OCI-LY3 (cell line): ENCODE results near the gene L3MBTL4.

Source experiments
- H2AFZ ChIP-seq: fragments of 200-600, 300-600 bp; shearing (Covaris generic); 2 replicates; pipeline ENCODE4 v1.6.0; 2014; ENCODE audit warnings: antibody characterized with exemption, low read depth, low read length
- H3K27ac ChIP-seq: fragments of 200-600, 300-600 bp; sonication (generic); 2 replicates; pipeline ENCODE4 v1.5.1; 2014; ENCODE audit warnings: mild to moderate bottlenecking, low read length, moderate library complexity, mixed read lengths
- H3K27me3 ChIP-seq: fragments of 200-600, 300-600 bp; sonication (generic); 2 replicates; pipeline ENCODE4 v1.6.1; 2014; ENCODE audit warnings: low read depth, low read length, mixed read lengths
- H3K36me3 ChIP-seq: fragments of 200-600, 300-600 bp; sonication (generic); replicated peaks from 2 replicates; pipeline ENCODE3; 2014; ENCODE audit warnings: low read depth, low read length, mixed read lengths
- H3K4me1 ChIP-seq: fragments of 300-600, 200-600 bp; sonication (generic); 2 replicates; pipeline ENCODE4 v1.6.1; 2014; ENCODE audit warnings: low read length, mixed read lengths
- H3K4me2 ChIP-seq: fragments of 200-600, 300-600 bp; sonication (generic); 2 replicates; pipeline ENCODE4 v1.6.1; 2014; ENCODE audit warnings: low read length, mixed read lengths
- H3K4me3 ChIP-seq: fragments of 300-600, 200-600 bp; sonication (generic); 2 replicates; pipeline ENCODE4 v1.5.1; 2014; ENCODE audit warnings: antibody characterized with exemption, mild to moderate bottlenecking, low read length, moderate library complexity
- H3K79me2 ChIP-seq: fragments of 300-600, 200-600 bp; shearing (Covaris generic); 2 replicates; pipeline ENCODE4 v1.6.1; 2014; ENCODE audit warnings: mild to moderate bottlenecking, low read length, mixed read lengths
- H3K9ac ChIP-seq: fragments of 300-600, 200-600 bp; shearing (Covaris generic); 2 replicates; pipeline ENCODE4 v1.6.0; 2014; ENCODE audit warnings: mild to moderate bottlenecking, low read length, moderate library complexity
- H3K9me3 ChIP-seq: fragments of 200-600, 300-600 bp; shearing (Covaris generic); 2 replicates; pipeline ENCODE4 v1.6.1; 2014; ENCODE audit warnings: low read length, mixed read lengths; ENCODE audit not compliant: insufficient read depth
- H4K20me1 ChIP-seq: fragments of 200-600, 300-600 bp; sonication (generic); 2 replicates; pipeline ENCODE4 v1.6.1; 2016; ENCODE audit warnings: low read length, mixed read lengths; ENCODE audit not compliant: insufficient read depth
- EZH2phosphoT487 ChIP-seq: fragments of 200-600 bp; shearing (Covaris generic); IDR thresholded peaks from 2 replicates; pipeline ENCODE4 v1.6.1; 2018; ENCODE audit warnings: antibody characterized with exemption, mixed run types, low read depth
- TF ChIP-seq, protein P1 (sequence below): fragments of 200-600, 300-600 bp; sonication (generic); IDR thresholded peaks from 2 replicates; pipeline ENCODE4 v1.5.1; 2014; ENCODE audit warnings: antibody characterized with exemption, low read length, low read depth

The L3MBTL4 gene

DNA sequence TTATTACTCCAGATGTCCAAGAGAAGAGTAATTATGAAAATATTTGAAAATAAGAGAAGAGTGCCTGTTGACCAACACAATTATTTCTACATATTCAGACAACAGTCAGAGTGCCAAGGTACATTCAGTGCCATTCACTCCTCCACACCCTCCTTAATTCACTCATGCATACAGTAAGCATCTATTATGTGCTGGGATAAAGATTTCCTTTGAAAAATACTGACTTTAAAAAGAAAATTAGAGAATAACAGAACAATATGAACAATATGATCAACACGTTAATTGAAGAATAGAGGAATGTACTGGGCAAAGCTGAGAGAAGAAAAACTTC, 203.6 kb downstream of the L3MBTL4 start:
- Histone ChIP-seq H3K9ac (no peak overlapping the region), H3K4me3 (no peak overlapping the region), H3K27ac (no peak overlapping the region), H3K27me3 (no peaks in the 10 kb centered on the region), H3K4me1 (no peaks in the 10 kb centered on the region), H3K79me2 (no peaks in the 10 kb centered on the region), H2AFZ (no peak overlapping the region), H3K36me3 (no peaks in the 10 kb centered on the region), H3K9me3 (no peaks in the 10 kb centered on the region), H4K20me1 (no peaks in the 10 kb centered on the region), H3K4me2 (no peak overlapping the region)
- TF ChIP-seq, protein P1, sequence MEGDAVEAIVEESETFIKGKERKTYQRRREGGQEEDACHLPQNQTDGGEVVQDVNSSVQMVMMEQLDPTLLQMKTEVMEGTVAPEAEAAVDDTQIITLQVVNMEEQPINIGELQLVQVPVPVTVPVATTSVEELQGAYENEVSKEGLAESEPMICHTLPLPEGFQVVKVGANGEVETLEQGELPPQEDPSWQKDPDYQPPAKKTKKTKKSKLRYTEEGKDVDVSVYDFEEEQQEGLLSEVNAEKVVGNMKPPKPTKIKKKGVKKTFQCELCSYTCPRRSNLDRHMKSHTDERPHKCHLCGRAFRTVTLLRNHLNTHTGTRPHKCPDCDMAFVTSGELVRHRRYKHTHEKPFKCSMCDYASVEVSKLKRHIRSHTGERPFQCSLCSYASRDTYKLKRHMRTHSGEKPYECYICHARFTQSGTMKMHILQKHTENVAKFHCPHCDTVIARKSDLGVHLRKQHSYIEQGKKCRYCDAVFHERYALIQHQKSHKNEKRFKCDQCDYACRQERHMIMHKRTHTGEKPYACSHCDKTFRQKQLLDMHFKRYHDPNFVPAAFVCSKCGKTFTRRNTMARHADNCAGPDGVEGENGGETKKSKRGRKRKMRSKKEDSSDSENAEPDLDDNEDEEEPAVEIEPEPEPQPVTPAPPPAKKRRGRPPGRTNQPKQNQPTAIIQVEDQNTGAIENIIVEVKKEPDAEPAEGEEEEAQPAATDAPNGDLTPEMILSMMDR, result no peak
- no peak for TF ChIP-seq EZH2phosphoT487

DNA sequence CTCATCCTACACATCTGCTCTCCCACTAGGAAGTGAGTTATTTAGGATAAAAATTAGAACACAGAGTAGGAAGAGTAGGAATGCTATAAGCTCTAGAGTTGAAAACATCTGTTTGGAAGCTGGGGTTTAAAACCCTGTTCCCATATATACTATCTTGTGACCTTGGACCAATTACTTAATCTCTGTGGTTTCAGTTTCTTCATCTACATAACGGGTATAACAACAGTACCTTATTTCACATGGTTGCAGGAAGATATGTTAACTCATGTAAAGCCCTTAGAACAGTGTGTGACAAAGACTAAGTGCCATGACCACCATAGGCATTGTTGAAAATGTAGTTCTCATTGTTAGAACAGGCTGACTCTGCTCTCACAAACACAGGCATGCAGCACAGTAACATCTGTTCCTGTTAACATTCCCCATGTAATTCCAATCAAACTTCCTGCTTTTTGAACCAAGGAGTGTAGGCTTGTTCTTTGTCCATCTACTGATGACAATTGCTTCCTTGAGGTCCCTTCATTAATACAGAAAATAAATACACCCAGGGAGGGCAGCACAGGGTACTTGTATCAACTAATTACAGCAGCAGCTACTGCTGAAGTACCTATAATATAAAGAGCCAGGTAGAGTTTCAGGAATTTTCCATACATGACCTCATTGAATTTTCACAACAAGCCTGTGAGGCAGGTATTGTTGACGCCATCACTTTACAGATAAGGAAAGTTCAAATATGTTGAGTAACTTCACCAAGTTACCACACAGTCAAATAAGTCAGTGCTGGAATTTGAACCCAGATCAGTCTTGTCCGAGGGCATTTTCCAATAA, 204.2 kb downstream of the L3MBTL4 start:
- Histone ChIP-seq H4K20me1 (no peaks in the 10 kb centered on the region), H3K79me2 (no peaks in the 10 kb centered on the region), H3K4me2 (no peak overlapping the region), H3K36me3 (no peaks in the 10 kb centered on the region), H3K4me3 (no peak overlapping the region), H3K9ac (no peak overlapping the region), H2AFZ (no peak overlapping the region), H3K27me3 (no peaks in the 10 kb centered on the region), H3K9me3 (no peaks in the 10 kb centered on the region), H3K27ac (no peak overlapping the region), H3K4me1 (no peaks in the 10 kb centered on the region)
- TF ChIP-seq, protein P1, result no peak
- TF ChIP-seq EZH2phosphoT487, result no peak

DNA sequence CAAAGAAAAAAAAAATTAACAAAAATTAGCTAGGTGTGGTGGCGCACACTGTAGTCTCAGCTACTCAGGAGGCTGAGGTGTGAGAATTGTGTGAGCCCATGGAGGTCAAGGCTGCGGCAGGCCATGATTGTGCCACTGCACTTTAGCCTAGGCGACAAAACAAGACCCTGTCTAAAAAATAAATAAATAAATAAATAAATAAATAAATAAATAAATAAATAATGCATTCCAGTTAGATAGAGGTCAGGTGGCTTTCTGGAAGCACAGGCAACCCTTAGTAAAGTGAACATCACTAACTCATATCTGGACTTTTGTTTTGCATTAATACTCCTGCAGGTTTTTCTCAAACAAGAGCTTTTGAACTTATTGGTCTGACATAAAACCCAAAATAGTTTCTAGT, 206.8 kb downstream of the L3MBTL4 start:
- no peak overlapping the region for H3K9ac ChIP-seq
- H3K27ac ChIP-seq, result no peak overlapping the region
- H4K20me1 ChIP-seq, result no peaks in the 10 kb centered on the region
- H3K79me2 ChIP-seq, result no peaks in the 10 kb centered on the region
- H3K27me3 ChIP-seq, result no peaks in the 10 kb centered on the region
- TF ChIP-seq, protein P1, result no peak
- no peak for TF ChIP-seq EZH2phosphoT487
- no peak overlapping the region for H2AFZ ChIP-seq
- H3K4me2 ChIP-seq, result no peak overlapping the region
- H3K4me3 ChIP-seq, result no peak overlapping the region
- H3K4me1 ChIP-seq, result no peaks in the 10 kb centered on the region
- no peaks in the 10 kb centered on the region for H3K36me3 ChIP-seq
- H3K9me3 ChIP-seq, result no peaks in the 10 kb centered on the region

DNA sequence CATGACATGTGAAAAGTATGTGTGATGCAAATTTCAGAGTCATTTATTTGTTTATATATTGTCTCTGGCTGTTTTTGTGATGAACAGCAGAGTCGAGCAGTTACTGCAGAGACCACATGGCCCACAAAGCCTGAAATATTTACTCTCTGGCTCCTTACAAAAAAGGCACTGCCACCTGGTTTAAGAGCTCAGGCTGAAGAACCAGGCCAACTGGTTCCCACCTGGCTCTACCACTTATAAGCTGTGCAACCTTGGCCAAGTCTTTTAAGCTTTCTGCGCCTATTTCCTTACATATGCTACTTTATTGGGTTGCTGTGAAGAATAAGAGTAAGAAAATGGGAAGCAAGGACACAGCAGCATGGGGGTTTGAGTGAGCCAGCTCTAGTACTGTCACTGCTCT, 207.6 kb downstream of the L3MBTL4 start:
- H3K36me3 ChIP-seq, result no peaks in the 10 kb centered on the region
- no peak for TF ChIP-seq EZH2phosphoT487
- TF ChIP-seq, protein P1, result no peak
- H3K27ac ChIP-seq, result no peak overlapping the region
- no peak overlapping the region for H3K9ac ChIP-seq
- no peaks in the 10 kb centered on the region for H3K27me3 ChIP-seq
- H3K9me3 ChIP-seq, result no peaks in the 10 kb centered on the region
- no peak overlapping the region for H2AFZ ChIP-seq
- no peaks in the 10 kb centered on the region for H3K79me2 ChIP-seq
- H3K4me1 ChIP-seq, result no peaks in the 10 kb centered on the region
- no peak overlapping the region for H3K4me3 ChIP-seq
- H4K20me1 ChIP-seq, result no peaks in the 10 kb centered on the region
- no peak overlapping the region for H3K4me2 ChIP-seq
